Measurements from ENCODE around the gene TRAF3IP3.
A peak's percentile ranks its signal among the peaks of the same experiment; 100 is the strongest.

Gene TRAF3IP3

GRCh38 chr1:209723756-209724693, 31.8 kb upstream of the TRAF3IP3 start:
- no peak for ATAC-seq (replicated peaks; ENCODE audit: extremely low read depth, poor library complexity, severe bottlenecking)
- peaks cover 5% of the 10 kb centered on the region for H3K9me3 Mint-ChIP-seq
- H3K27ac Mint-ChIP-seq (ENCODE audit: low read depth): peak overlapping the region; percentile 74
- peaks cover 10% of the 10 kb centered on the region for H3K4me1 Mint-ChIP-seq
- no peaks in the 10 kb centered on the region for H3K36me3 Mint-ChIP-seq (ENCODE audit: insufficient read depth)
- DNase-seq (ENCODE audit: low spot score in 2 of 2): no peak
- H3K27me3 Mint-ChIP-seq: no peaks in the 10 kb centered on the region
- no peak overlapping the region for H3K4me3 Mint-ChIP-seq

DNA sequence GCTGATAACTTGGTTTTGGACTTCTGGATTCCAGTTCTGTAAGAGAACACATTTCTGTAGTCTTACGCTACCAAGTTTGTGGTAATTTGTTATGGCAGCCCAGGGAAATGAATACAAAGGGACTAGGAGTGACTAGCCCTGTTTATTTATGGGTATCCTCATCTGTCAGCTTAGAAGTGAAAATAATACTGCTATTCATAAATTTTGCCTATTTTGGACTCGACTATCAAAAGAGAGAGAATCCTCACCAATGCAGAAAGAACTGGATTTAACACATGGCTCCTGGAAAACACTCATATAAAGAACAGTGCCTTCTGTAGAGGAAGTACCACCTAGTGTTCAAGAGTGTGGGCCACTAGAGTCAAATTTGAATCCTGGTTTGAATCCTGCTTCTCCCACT, 28.6 kb upstream of the TRAF3IP3 start:
- Mint-ChIP-seq H3K27ac (ENCODE audit: low read depth) (no peak overlapping the region), H3K9me3 (no peaks in the 10 kb centered on the region), H3K36me3 (ENCODE audit: insufficient read depth) (no peaks in the 10 kb centered on the region), H3K27me3 (no peaks in the 10 kb centered on the region), H3K4me3 (no peak overlapping the region), H3K4me1 (peaks cover 10% of the 10 kb centered on the region)
- DNase-seq (ENCODE audit: low spot score in 2 of 2): no peak
- no peak for ATAC-seq (replicated peaks; ENCODE audit: extremely low read depth, poor library complexity, severe bottlenecking)

DNA sequence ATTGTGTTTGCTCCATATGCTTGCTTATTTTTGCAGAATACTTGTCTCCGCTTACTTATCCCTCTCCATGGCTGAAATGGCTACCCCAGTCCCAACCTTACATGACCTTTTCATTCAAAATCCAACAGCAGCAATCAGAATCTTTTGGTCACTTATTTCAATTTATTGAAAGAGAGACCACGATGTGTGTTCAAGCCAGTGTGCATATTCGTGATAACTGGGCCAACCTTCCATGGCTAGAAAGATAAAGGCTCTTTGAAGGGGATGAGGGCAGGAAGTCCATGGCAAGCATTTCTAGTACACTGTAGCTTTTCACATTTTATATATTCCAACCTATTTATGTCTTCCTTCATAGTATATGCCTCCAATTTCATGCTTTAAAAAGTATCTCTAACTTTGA, 28.1 kb upstream of the TRAF3IP3 start:
- Mint-ChIP-seq H3K36me3 (ENCODE audit: insufficient read depth) (no peaks in the 10 kb centered on the region), H3K27ac (ENCODE audit: low read depth) (no peak overlapping the region), H3K4me3 (no peak overlapping the region), H3K27me3 (no peaks in the 10 kb centered on the region), H3K9me3 (no peaks in the 10 kb centered on the region), H3K4me1 (peaks cover 10% of the 10 kb centered on the region)
- DNase-seq (ENCODE audit: low spot score in 2 of 2): no peak
- ATAC-seq (replicated peaks; ENCODE audit: extremely low read depth, poor library complexity, severe bottlenecking): no peak

DNA sequence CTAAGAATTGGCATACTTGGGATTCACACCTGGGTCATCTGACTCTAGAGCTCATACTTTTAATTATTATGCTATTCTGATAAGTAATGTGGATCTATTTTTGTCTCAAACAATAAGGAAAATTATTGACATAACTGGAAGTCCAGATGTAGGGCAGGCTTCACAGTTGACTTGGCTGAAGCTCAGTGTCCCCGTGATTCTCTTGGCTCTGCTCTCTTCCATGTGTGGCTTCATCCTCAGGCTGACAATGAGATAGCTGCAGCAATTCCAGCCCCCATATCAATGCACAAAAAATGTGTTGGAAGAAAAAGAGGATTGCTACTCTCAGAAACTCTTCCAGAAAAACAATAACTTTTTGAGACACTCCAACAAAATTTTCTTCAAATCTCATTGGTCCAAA, 27.4 kb upstream of the TRAF3IP3 start:
- H3K9me3 Mint-ChIP-seq: no peaks in the 10 kb centered on the region
- H3K27ac Mint-ChIP-seq (ENCODE audit: low read depth): no peak overlapping the region
- no peak for ATAC-seq (replicated peaks; ENCODE audit: extremely low read depth, poor library complexity, severe bottlenecking)
- H3K4me1 Mint-ChIP-seq: peaks cover 10% of the 10 kb centered on the region
- no peak for DNase-seq (ENCODE audit: low spot score in 2 of 2)
- no peak overlapping the region for H3K4me3 Mint-ChIP-seq
- H3K36me3 Mint-ChIP-seq (ENCODE audit: insufficient read depth): no peaks in the 10 kb centered on the region
- H3K27me3 Mint-ChIP-seq: no peaks in the 10 kb centered on the region

DNA sequence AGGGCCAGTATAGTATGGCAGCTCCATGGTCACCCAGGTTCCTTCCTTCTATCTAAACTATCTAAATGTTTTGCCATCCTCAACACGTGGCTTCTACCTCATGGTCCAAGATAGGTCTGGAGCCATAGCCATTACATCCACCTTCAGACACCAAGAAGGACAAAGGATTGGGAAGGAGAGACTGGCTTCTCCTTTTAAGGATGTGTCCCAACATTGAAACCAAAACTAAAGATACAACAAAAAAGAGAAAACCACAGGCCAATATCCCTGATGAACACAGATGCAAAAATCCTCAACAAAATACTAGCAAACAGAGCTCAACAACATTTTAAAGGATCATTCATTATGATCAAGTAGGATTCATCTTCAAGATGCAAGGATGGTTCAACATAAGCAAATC, 26.4 kb upstream of the TRAF3IP3 start:
- Mint-ChIP-seq H3K4me3 (no peak overlapping the region), H3K27ac (ENCODE audit: low read depth) (no peak overlapping the region), H3K27me3 (no peaks in the 10 kb centered on the region), H3K36me3 (ENCODE audit: insufficient read depth) (no peaks in the 10 kb centered on the region), H3K4me1 (peaks cover 6% of the 10 kb centered on the region), H3K9me3 (no peaks in the 10 kb centered on the region)
- ATAC-seq (replicated peaks; ENCODE audit: extremely low read depth, poor library complexity, severe bottlenecking): no peak
- DNase-seq (ENCODE audit: low spot score in 2 of 2): no peak

DNA sequence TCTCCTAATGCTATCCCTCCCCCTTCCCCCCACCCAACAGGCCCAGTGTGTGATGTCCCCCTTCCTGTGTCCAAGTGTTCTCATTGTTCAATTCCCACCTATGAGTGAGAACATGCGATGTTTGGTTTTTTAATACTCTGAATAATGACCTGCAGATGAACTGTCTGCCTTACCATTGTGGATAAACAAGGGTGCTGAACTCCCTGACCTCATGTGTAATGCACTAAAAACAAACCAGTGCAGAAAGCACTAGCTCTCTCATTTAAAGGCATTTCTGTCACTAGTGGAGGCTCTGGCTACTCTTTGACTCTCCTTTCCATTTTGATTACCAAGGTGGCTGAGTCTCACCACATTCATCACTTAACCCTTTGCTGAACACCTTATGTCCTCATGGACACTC, 23.1 kb upstream of the TRAF3IP3 start:
- DNase-seq (ENCODE audit: low spot score in 2 of 2): no peak
- H3K4me1 Mint-ChIP-seq: no peaks in the 10 kb centered on the region
- no peak for ATAC-seq (replicated peaks; ENCODE audit: extremely low read depth, poor library complexity, severe bottlenecking)
- H3K9me3 Mint-ChIP-seq: no peaks in the 10 kb centered on the region
- H3K36me3 Mint-ChIP-seq (ENCODE audit: insufficient read depth): no peaks in the 10 kb centered on the region
- no peak overlapping the region for H3K4me3 Mint-ChIP-seq
- no peak overlapping the region for H3K27ac Mint-ChIP-seq (ENCODE audit: low read depth)
- peaks cover 9% of the 10 kb centered on the region for H3K27me3 Mint-ChIP-seq

DNA sequence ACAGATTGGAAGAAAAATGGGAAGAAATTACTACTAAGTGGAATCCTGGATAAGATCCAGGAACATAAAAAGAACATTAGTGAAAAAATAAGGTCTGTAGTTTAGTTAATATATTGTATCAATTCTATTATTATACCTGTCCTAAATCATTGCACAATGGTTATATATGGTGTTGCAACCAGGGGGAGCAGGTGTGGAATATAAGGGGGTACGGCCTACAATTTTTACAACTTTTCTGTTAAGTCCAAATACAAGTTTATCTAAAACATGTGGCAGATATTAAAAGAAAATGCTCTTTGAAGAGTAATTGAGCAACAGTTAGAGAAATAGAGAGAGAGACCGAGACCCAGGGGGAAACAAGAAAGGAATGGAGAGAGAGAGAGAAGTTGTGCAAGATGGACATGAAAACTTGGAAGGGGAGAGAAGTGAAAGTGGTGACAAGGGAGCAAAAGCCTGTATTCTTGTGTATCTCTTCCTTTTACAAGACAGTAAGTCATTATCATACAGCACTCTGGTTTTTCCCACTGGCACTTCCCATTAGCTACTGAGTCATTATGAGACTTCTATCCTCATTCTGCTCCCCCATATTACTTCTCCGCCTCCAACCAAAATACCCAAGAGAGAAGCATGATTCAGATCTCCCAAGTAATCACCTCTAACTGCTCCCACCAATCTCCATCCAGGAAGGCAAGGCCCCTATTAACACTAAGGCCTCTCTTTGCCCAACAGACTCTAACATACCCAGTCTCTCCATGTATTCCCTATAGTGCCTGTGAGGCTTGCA, 22.3 kb upstream of the TRAF3IP3 start:
- Mint-ChIP-seq H3K4me3 (no peak overlapping the region), H3K4me1 (no peaks in the 10 kb centered on the region), H3K9me3 (no peaks in the 10 kb centered on the region), H3K36me3 (ENCODE audit: insufficient read depth) (no peaks in the 10 kb centered on the region), H3K27me3 (peaks cover 12% of the 10 kb centered on the region), H3K27ac (ENCODE audit: low read depth) (no peak overlapping the region)
- ATAC-seq (replicated peaks; ENCODE audit: extremely low read depth, poor library complexity, severe bottlenecking): no peak
- no peak for DNase-seq (ENCODE audit: low spot score in 2 of 2)

DNA sequence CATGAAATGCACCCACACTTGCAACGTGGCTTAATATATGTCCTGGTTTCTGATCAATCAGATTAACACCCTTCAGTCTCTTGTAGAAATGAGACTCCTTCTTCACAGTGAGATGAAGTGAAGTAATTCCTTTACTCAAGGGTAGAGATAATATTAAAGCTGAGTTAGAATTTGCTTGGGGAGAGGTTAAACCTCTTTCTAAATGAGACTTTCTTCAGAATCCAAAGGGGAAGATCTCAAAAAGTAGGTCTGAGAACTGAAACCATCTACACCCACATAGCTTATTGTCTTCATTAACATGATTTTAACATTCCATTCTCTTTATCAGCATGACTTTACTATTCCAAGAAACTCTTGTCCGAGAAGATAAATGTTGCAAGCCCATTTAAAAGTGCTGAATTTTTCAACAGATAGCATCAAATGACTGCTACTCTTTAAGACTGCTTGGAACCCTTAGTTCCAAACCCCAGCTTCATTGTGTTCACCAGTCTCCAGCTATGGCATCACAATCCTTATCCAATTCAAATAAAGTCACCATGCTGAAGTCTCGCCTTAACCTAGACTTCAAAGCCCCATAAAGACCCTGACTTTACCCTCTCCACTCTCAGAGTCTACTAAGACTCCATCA, 19.2 kb upstream of the TRAF3IP3 start:
- Mint-ChIP-seq H3K27ac (ENCODE audit: low read depth) (no peak overlapping the region), H3K27me3 (peaks cover 12% of the 10 kb centered on the region), H3K9me3 (no peaks in the 10 kb centered on the region), H3K4me3 (no peak overlapping the region), H3K36me3 (ENCODE audit: insufficient read depth) (no peaks in the 10 kb centered on the region), H3K4me1 (no peaks in the 10 kb centered on the region)
- DNase-seq (ENCODE audit: low spot score in 2 of 2) (no peak), ATAC-seq (replicated peaks; ENCODE audit: extremely low read depth, poor library complexity, severe bottlenecking) (no peak)

GRCh38 chr1:209737118-209737505, 18.7 kb upstream of the TRAF3IP3 start:
- ATAC-seq (replicated peaks; ENCODE audit: extremely low read depth, poor library complexity, severe bottlenecking): no peak
- Mint-ChIP-seq H3K27ac (ENCODE audit: low read depth) (no peak overlapping the region), H3K36me3 (ENCODE audit: insufficient read depth) (no peaks in the 10 kb centered on the region), H3K4me1 (no peaks in the 10 kb centered on the region), H3K27me3 (peaks cover 12% of the 10 kb centered on the region), H3K9me3 (no peaks in the 10 kb centered on the region), H3K4me3 (no peak overlapping the region)
- DNase-seq (ENCODE audit: low spot score in 2 of 2): no peak

DNA sequence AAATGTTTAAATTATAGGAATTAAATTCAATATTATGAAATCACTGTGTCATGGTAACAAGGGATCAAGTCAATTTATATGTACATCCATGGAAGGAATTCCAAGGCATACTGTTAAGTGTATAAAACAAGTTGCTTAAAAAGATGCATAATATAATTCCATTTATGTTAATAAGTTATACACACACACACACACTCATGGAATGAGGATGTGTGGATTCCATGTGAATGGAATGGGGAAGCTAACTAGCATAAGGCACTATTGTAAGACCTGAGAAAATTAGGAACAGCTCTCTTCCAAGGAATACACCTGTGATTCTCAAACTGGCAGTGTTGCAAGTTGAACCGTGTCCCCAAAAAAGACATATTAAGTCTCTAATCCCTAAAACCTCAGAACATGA, 17.6 kb upstream of the TRAF3IP3 start:
- no peak overlapping the region for H3K4me3 Mint-ChIP-seq
- H3K4me1 Mint-ChIP-seq: no peaks in the 10 kb centered on the region
- H3K9me3 Mint-ChIP-seq: no peaks in the 10 kb centered on the region

DNA sequence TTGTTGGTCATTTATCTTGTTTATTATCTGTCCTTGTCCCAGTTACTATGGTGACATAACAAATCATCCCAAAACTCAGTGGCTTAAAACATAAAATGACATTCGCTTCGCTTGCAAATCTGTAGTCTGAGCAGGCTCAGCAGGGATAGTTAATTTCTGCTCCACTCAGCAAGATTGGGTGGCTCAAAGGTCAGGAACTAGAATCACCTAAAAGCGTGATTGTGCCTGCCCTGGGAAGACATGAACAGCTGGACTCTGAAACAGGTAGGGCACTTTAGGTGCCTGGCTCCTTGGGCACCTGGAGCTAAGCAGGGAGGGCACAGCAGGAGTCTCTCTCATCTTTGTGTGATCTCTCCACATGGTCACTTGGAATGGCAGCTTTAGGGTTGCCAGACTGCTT, 14.7 kb upstream of the TRAF3IP3 start:
- no peak overlapping the region for H3K4me3 Mint-ChIP-seq
- H3K27me3 Mint-ChIP-seq: peaks cover 12% of the 10 kb centered on the region
- no peaks in the 10 kb centered on the region for H3K36me3 Mint-ChIP-seq (ENCODE audit: insufficient read depth)
- no peak for ATAC-seq (replicated peaks; ENCODE audit: extremely low read depth, poor library complexity, severe bottlenecking)
- no peaks in the 10 kb centered on the region for H3K9me3 Mint-ChIP-seq
- DNase-seq (ENCODE audit: low spot score in 2 of 2): no peak
- H3K27ac Mint-ChIP-seq (ENCODE audit: low read depth): no peak overlapping the region
- H3K4me1 Mint-ChIP-seq: no peaks in the 10 kb centered on the region

More for the DNA sequence above, 17.6 kb upstream of the TRAF3IP3 start:
- no peak for DNase-seq (ENCODE audit: low spot score in 2 of 2)
- no peak overlapping the region for H3K27ac Mint-ChIP-seq (ENCODE audit: low read depth)
- H3K36me3 Mint-ChIP-seq (ENCODE audit: insufficient read depth): no peaks in the 10 kb centered on the region
- H3K27me3 Mint-ChIP-seq: peaks cover 12% of the 10 kb centered on the region
- ATAC-seq (replicated peaks; ENCODE audit: extremely low read depth, poor library complexity, severe bottlenecking): no peak

GRCh38 chr1:209741889-209742288, 14.0 kb upstream of the TRAF3IP3 start:
- H3K27me3 Mint-ChIP-seq: peaks cover 11% of the 10 kb centered on the region
- DNase-seq (ENCODE audit: low spot score in 2 of 2) (no peak), ATAC-seq (replicated peaks; ENCODE audit: extremely low read depth, poor library complexity, severe bottlenecking) (no peak)
- no peaks in the 10 kb centered on the region for H3K9me3 Mint-ChIP-seq
- no peaks in the 10 kb centered on the region for H3K4me1 Mint-ChIP-seq
- no peaks in the 10 kb centered on the region for H3K36me3 Mint-ChIP-seq (ENCODE audit: insufficient read depth)
- no peak overlapping the region for H3K4me3 Mint-ChIP-seq
- no peak overlapping the region for H3K27ac Mint-ChIP-seq (ENCODE audit: low read depth)

All from central memory CD8-positive, alpha-beta T cell (primary cell).